MM.1S (cell line): ENCODE data around the gene CFAP74.

ENCODE experiments used
- DNase-seq: peaks from one replicate; pipeline ENCODE4 v3.0.0-alpha.2; 2015
- H2AFZ ChIP-seq: fragments of 300-600 bp; sonication (generic); 2 replicates; pipeline ENCODE4 v1.6.0; 2016; ENCODE audit warnings: antibody characterized with exemption, low read length
- H3F3A ChIP-seq: fragments of 300-600 bp; sonication (generic); 2 replicates; pipeline ENCODE4 v1.6.1; 2016; ENCODE audit warnings: mild to moderate bottlenecking, antibody characterized with exemption, low read length, moderate library complexity, mixed read lengths; ENCODE audit not compliant: insufficient read depth
- H3K27ac ChIP-seq: fragments of 300-600 bp; sonication (generic); 2 replicates; pipeline ENCODE4 v1.5.1; 2016; ENCODE audit warnings: mild to moderate bottlenecking, low read length
- H3K27me3 ChIP-seq: fragments of 300-600 bp; sonication (generic); replicated peaks from 2 replicates; pipeline ENCODE4 v1.6.0; 2016; ENCODE audit warnings: low read length; ENCODE audit not compliant: insufficient read depth
- H3K36me3 ChIP-seq: fragments of 300-600 bp; sonication (generic); replicated peaks from 2 replicates; pipeline ENCODE4 v1.6.1; 2016; ENCODE audit warnings: mild to moderate bottlenecking, low read length, mixed read lengths; ENCODE audit not compliant: insufficient read depth
- H3K4me1 ChIP-seq: fragments of 300-600 bp; sonication (generic); 2 replicates; pipeline ENCODE4 v1.6.1; 2016; ENCODE audit warnings: low read length, mixed read lengths
- H3K4me2 ChIP-seq: fragments of 300-600 bp; sonication (generic); 2 replicates; pipeline ENCODE4 v1.6.0; 2016; ENCODE audit warnings: low read depth, low read length
- H3K4me3 ChIP-seq: fragments of 300-600 bp; sonication (generic); 2 replicates; pipeline ENCODE4 v1.5.1; 2016; ENCODE audit warnings: low read length, mixed read lengths
- H3K79me2 ChIP-seq: fragments of 300-600 bp; sonication (generic); 2 replicates; pipeline ENCODE4 v1.6.1; 2016; ENCODE audit warnings: mixed run types, low read length, mixed read lengths
- H3K9ac ChIP-seq: fragments of 300-600 bp; sonication (generic); 2 replicates; pipeline ENCODE4 v1.6.1; 2016; ENCODE audit warnings: low read length, mixed read lengths
- H3K9me2 ChIP-seq: fragments of 300-600 bp; sonication (generic); replicated peaks from 2 replicates; pipeline ENCODE4 v1.6.1; 2016; ENCODE audit warnings: mild to moderate bottlenecking, low read length, mixed read lengths; ENCODE audit not compliant: insufficient read depth
- H3K9me3 ChIP-seq: fragments of 300-600 bp; sonication (generic); replicated peaks from 2 replicates; pipeline ENCODE4 v1.6.1; 2016; ENCODE audit warnings: mild to moderate bottlenecking, low read length, mixed read lengths; ENCODE audit not compliant: insufficient read depth
- H4K20me1 ChIP-seq: fragments of 300-600 bp; sonication (generic); 2 replicates; pipeline ENCODE4 v1.6.1; 2016; ENCODE audit warnings: mild to moderate bottlenecking, low read length, moderate library complexity, mixed read lengths; ENCODE audit not compliant: insufficient read depth
- EZH2 ChIP-seq: fragments of 300-600 bp; sonication (generic); optimal IDR thresholded peaks from 2 replicates; pipeline ENCODE3; 2017; ENCODE audit warnings: low read depth, mild to moderate bottlenecking, antibody characterized with exemption, low read length, mixed read lengths
- EZH2phosphoT487 ChIP-seq: fragments of 300-600 bp; sonication (generic); IDR thresholded peaks from 2 replicates; pipeline ENCODE4 v1.6.1; 2018; ENCODE audit warnings: antibody characterized with exemption, low read length
- TF ChIP-seq, protein P1 (sequence below): fragments of 300-600 bp; sonication (generic); IDR thresholded peaks from 2 replicates; pipeline ENCODE4 v1.5.1; 2016; ENCODE audit warnings: antibody characterized with exemption, low read length, mixed read lengths

The CFAP74 gene

GRCh38 chr1:2001773-2002411, 1.7 kb downstream of the CFAP74 start:
- Histone ChIP-seq H3K27ac (no peak overlapping the region), H3F3A (no peaks in the 10 kb centered on the region), H3K9me2 (no peaks in the 10 kb centered on the region), H4K20me1 (no peaks in the 10 kb centered on the region), H2AFZ (no peak overlapping the region), H3K9me3 (no peaks in the 10 kb centered on the region), H3K79me2 (no peaks in the 10 kb centered on the region), H3K9ac (no peak overlapping the region), H3K4me1 (no peaks in the 10 kb centered on the region), H3K36me3 (no peaks in the 10 kb centered on the region), H3K4me3 (no peak overlapping the region), H3K27me3 (peaks cover 90% of the 10 kb centered on the region), H3K4me2 (no peak overlapping the region)
- TF ChIP-seq EZH2phosphoT487 (no peak), EZH2 (no peak)
- TF ChIP-seq, protein P1, sequence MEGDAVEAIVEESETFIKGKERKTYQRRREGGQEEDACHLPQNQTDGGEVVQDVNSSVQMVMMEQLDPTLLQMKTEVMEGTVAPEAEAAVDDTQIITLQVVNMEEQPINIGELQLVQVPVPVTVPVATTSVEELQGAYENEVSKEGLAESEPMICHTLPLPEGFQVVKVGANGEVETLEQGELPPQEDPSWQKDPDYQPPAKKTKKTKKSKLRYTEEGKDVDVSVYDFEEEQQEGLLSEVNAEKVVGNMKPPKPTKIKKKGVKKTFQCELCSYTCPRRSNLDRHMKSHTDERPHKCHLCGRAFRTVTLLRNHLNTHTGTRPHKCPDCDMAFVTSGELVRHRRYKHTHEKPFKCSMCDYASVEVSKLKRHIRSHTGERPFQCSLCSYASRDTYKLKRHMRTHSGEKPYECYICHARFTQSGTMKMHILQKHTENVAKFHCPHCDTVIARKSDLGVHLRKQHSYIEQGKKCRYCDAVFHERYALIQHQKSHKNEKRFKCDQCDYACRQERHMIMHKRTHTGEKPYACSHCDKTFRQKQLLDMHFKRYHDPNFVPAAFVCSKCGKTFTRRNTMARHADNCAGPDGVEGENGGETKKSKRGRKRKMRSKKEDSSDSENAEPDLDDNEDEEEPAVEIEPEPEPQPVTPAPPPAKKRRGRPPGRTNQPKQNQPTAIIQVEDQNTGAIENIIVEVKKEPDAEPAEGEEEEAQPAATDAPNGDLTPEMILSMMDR: no peak
- no peak for DNase-seq

- peaks cover 89% of the 10 kb centered on the region for H3K27me3 ChIP-seq
- TF ChIP-seq, protein P1: no peak
- no peak for TF ChIP-seq EZH2phosphoT487
- no peak for TF ChIP-seq EZH2
- H3K36me3 ChIP-seq: no peaks in the 10 kb centered on the region
- H3K9me3 ChIP-seq: no peaks in the 10 kb centered on the region
- no peak overlapping the region for H3K4me3 ChIP-seq
- H3K79me2 ChIP-seq: no peaks in the 10 kb centered on the region
- H3K9me2 ChIP-seq: no peaks in the 10 kb centered on the region
- H3K9ac ChIP-seq: no peak overlapping the region
- no peaks in the 10 kb centered on the region for H3F3A ChIP-seq
- H3K27ac ChIP-seq: no peak overlapping the region
- H2AFZ ChIP-seq: no peak overlapping the region
- H4K20me1 ChIP-seq: no peaks in the 10 kb centered on the region
- H3K4me2 ChIP-seq: no peak overlapping the region
- no peaks in the 10 kb centered on the region for H3K4me1 ChIP-seq
- no peak for DNase-seq
These were observed 2.7 kb downstream of the CFAP74 start for GRCh38 chr1:2000850-2001249.

DNA sequence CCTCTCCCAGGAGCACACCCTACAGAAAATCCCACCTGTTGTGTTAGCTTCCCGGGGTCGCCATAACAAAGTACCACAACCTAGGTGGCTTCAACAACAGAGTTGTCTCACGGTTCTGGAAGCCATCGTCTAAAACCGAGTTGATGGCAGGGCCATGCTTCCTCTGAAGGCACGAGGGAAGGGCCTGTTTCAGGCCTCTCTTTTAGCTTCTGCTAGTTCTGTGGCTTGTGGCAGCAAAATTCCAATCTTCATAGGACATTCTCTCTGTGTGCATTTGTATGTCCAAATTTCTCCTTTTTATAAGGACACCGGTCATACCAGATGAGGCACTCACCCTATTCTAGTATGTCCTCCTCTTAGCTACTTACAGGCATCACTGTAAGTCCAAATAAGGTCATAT, 3.2 kb downstream of the CFAP74 start:
- DNase-seq: no peak
- no peak overlapping the region for H2AFZ ChIP-seq
- H3K4me2 ChIP-seq: no peak overlapping the region
- H3K27me3 ChIP-seq: peaks cover 88% of the 10 kb centered on the region
- no peaks in the 10 kb centered on the region for H3K9me3 ChIP-seq
- H3K4me1 ChIP-seq: no peaks in the 10 kb centered on the region
- TF ChIP-seq EZH2phosphoT487 (no peak), EZH2 (no peak)
- TF ChIP-seq, protein P1: no peak
- no peaks in the 10 kb centered on the region for H3K79me2 ChIP-seq
- H3K4me3 ChIP-seq: no peak overlapping the region
- no peaks in the 10 kb centered on the region for H3K36me3 ChIP-seq
- no peak overlapping the region for H3K27ac ChIP-seq
- no peaks in the 10 kb centered on the region for H3F3A ChIP-seq
- H3K9ac ChIP-seq: no peak overlapping the region
- no peaks in the 10 kb centered on the region for H3K9me2 ChIP-seq
- H4K20me1 ChIP-seq: no peaks in the 10 kb centered on the region
